Activated CD4-positive, alpha-beta T cell treated with anti-CD3 and anti-CD28 coated beads, Interleukin-2, amount 50 U/mL, for 16 hours (primary cell): Measurements from ENCODE around the gene SORBS2.
A peak's percentile ranks its signal among the peaks of the same experiment; 100 is the strongest.
"Not testable (repeated sequence)": the region's sequence is repeated elsewhere in the genome, so short reads cannot be mapped to it uniquely, and the experiment has no call there.

Source experiments
- DNase-seq: peaks from one replicate; pipeline ENCODE4 v3.0.0-alpha.2; 2020

Gene SORBS2

GRCh38 chr4:185576962-185577950, 234.7 kb downstream of the SORBS2 start:
- no peak for DNase-seq

GRCh38 chr4:185576314-185576961, 235.6 kb downstream of the SORBS2 start:
- no peak for DNase-seq

GRCh38 chr4:185573651-185574199, 238.3 kb downstream of the SORBS2 start:
- no peak for DNase-seq

GRCh38 chr4:185570727-185571126, 241.3 kb downstream of the SORBS2 start:
- DNase-seq: no peak

- DNase-seq: no peak
Measured at GRCh38 chr4:185567381-185568376, 244.3 kb downstream of the SORBS2 start.

GRCh38 chr4:185566972-185567371, 245.0 kb downstream of the SORBS2 start:
- DNase-seq: no peak

- DNase-seq: peak; percentile 58
Measured at GRCh38 chr4:185566425-185566824, 245.6 kb downstream of the SORBS2 start.

- DNase-seq: no peak
Measured at GRCh38 chr4:185565696-185566095, 246.3 kb downstream of the SORBS2 start.

GRCh38 chr4:185564349-185564748, 247.6 kb downstream of the SORBS2 start:
- DNase-seq: no peak

GRCh38 chr4:185562531-185562930, 249.5 kb downstream of the SORBS2 start:
- DNase-seq: no peak

GRCh38 chr4:185560316-185560715, 251.7 kb downstream of the SORBS2 start:
- DNase-seq: no peak

GRCh38 chr4:185559915-185560281, 252.1 kb downstream of the SORBS2 start:
- no peak for DNase-seq

- DNase-seq: not testable (repeated sequence)
Measured at GRCh38 chr4:185559251-185559914, 252.6 kb downstream of the SORBS2 start.

GRCh38 chr4:185554365-185555126, 257.4 kb downstream of the SORBS2 start:
- no peak for DNase-seq

GRCh38 chr4:185552254-185552653, 259.7 kb downstream of the SORBS2 start:
- no peak for DNase-seq

- no peak for DNase-seq
Measured at GRCh38 chr4:185550933-185551332, 261.1 kb downstream of the SORBS2 start.

GRCh38 chr4:185549095-185549639, 262.8 kb downstream of the SORBS2 start:
- no peak for DNase-seq

GRCh38 chr4:185548587-185548986, 263.4 kb downstream of the SORBS2 start:
- DNase-seq: no peak

GRCh38 chr4:185546335-185546734, 265.7 kb downstream of the SORBS2 start:
- DNase-seq: no peak

- no peak for DNase-seq
Measured at GRCh38 chr4:185542626-185543315, 269.2 kb downstream of the SORBS2 start.
